HepG2 (cell line): ENCODE data around the gene KLHL36. TPM values are rescaled to one million over a fixed set of nuclear protein-coding genes. Genes with fewer than 3 reads are reported as not detected.

Experiments used
- AGO1 ChIP-seq: fragments of 200-400 bp; formaldehyde crosslinking; IDR thresholded peaks from 2 replicates; pipeline ENCODE4 v1.6.1; 2017; ENCODE audit warnings: mild to moderate bottlenecking, low read depth, low read length, moderate library complexity; ENCODE audit not compliant: poor library complexity, severe bottlenecking
- BCL6 ChIP-seq: IDR thresholded peaks from 2 replicates; pipeline ENCODE4 v1.6.1; 2016; ENCODE audit warnings: missing genetic modification reagents, missing compliant biosample characterization
- DPF2 ChIP-seq: sonication (generic); formaldehyde crosslinking; IDR thresholded peaks from 2 replicates; pipeline ENCODE4 v1.4.0; 2020; ENCODE audit warnings: mild to moderate bottlenecking, low read depth, missing genetic modification reagents, borderline replicate concordance
- ESRRA ChIP-seq: sonication (generic); formaldehyde crosslinking; IDR thresholded peaks from 2 replicates; pipeline ENCODE4 v1.5.1; 2020; ENCODE audit warnings: mild to moderate bottlenecking, low read depth, missing genetic modification reagents
- MAZ ChIP-seq, 2 experiments: sonication (generic) in 1 of 2; formaldehyde crosslinking in 1 of 2; IDR thresholded peaks; 2 replicates each; pipeline versions ENCODE4 v1.5.0 to v1.6.1; 2012 to 2020; ENCODE audit warnings: low read depth in 2 of 2, mild to moderate bottlenecking in 2 of 2, borderline replicate concordance in 1 of 2, improper control_type of control experiment in 1 of 2, low read length in 1 of 2, missing genetic modification reagents in 1 of 2, moderate library complexity in 1 of 2
- MIER3 ChIP-seq: IDR thresholded peaks from 2 replicates; pipeline ENCODE4 v1.6.1; 2016; ENCODE audit warnings: missing compliant biosample characterization, borderline replicate concordance
- MLLT10 ChIP-seq: sonication (generic); formaldehyde crosslinking; IDR thresholded peaks from 2 replicates; pipeline ENCODE4 v1.4.0; 2020; ENCODE audit warnings: missing genetic modification reagents
- RBFOX2 ChIP-seq: fragments of 200-400 bp; formaldehyde crosslinking; IDR thresholded peaks from 2 replicates; pipeline ENCODE4 v1.6.1; 2017; ENCODE audit warnings: low read depth, mild to moderate bottlenecking, low read length
- RBM39 ChIP-seq: fragments of 200-400 bp; formaldehyde crosslinking; IDR thresholded peaks from one replicate; pipeline ENCODE4 v1.6.1; 2018; ENCODE audit warnings: antibody characterized with exemption, mild to moderate bottlenecking, low read depth, low read length; ENCODE audit not compliant: poor library complexity, severe bottlenecking
- REPIN1 ChIP-seq: sonication (generic); formaldehyde crosslinking; IDR thresholded peaks from 2 replicates; pipeline ENCODE4 v1.8.0; 2022; ENCODE audit warnings: missing genetic modification reagents, low read depth, mild to moderate bottlenecking, borderline replicate concordance
- SUZ12 ChIP-seq: fragments of 150-350 bp; IDR thresholded peaks from 2 replicates; pipeline ENCODE4 v1.6.1; 2014; ENCODE audit warnings: low read depth, low read length
- U2AF1 ChIP-seq: fragments of 200-400 bp; formaldehyde crosslinking; optimal IDR thresholded peaks from 2 replicates; pipeline ENCODE3; 2017; ENCODE audit warnings: mild to moderate bottlenecking, low read depth, low read length
- ZNF12 ChIP-seq: sonication (generic); formaldehyde crosslinking; IDR thresholded peaks from 2 replicates; pipeline ENCODE4 v1.5.0; 2020; ENCODE audit warnings: missing genetic modification reagents
- ZNF350 ChIP-seq: sonication (generic); formaldehyde crosslinking; IDR thresholded peaks from 2 replicates; pipeline ENCODE4 v1.4.0; 2020; ENCODE audit warnings: mild to moderate bottlenecking, low read depth, missing genetic modification reagents, borderline replicate concordance
- ZNF543 ChIP-seq: sonication (generic); formaldehyde crosslinking; IDR thresholded peaks from 2 replicates; pipeline ENCODE4 v1.4.0; 2020; ENCODE audit warnings: mild to moderate bottlenecking, missing genetic modification reagents
- ZNF549 ChIP-seq: sonication (generic); formaldehyde crosslinking; IDR thresholded peaks from 2 replicates; pipeline ENCODE4 v1.5.0; 2020; ENCODE audit warnings: missing genetic modification reagents
- ZNF558 ChIP-seq: sonication (generic); formaldehyde crosslinking; IDR thresholded peaks from 2 replicates; pipeline ENCODE4 v1.9.0; 2022; ENCODE audit warnings: mild to moderate bottlenecking, missing genetic modification reagents, borderline replicate concordance
- ZNF605 ChIP-seq: sonication (generic); formaldehyde crosslinking; IDR thresholded peaks from 2 replicates; pipeline ENCODE4 v1.8.0; 2022; ENCODE audit warnings: mild to moderate bottlenecking, missing genetic modification reagents
- ZSCAN25 ChIP-seq: sonication (generic); formaldehyde crosslinking; IDR thresholded peaks from 2 replicates; pipeline ENCODE4 v1.8.0; 2022; ENCODE audit warnings: mild to moderate bottlenecking, missing genetic modification reagents
- polyA plus RNA-seq, 8 experiments: library from polyadenylated mRNA; depleted of rRNA in 3 of 8; stranded (reverse) in 7 of 8; unstranded in 1 of 8; fragments of >200 nt; fragmentation: Illumina TruSeq in 4 of 8; extraction: Trizol in 4 of 8; gene quantifications; 2 replicates each; pipeline versions ENCODE4 v1.2.1 to v1.2.3, GENCODE V29; 2011 to 2016; ENCODE audit warnings: low read depth in 4 of 8, missing spikeins in 1 of 8, mixed read lengths in 1 of 8; ENCODE audit not compliant: insufficient read depth in 1 of 8
- total RNA-seq, 5 experiments: library from RNA; depleted of rRNA; stranded (reverse); fragments of >200 nt; fragmentation: Illumina TruSeq; extraction: Trizol; gene quantifications; 2 replicates each; pipeline ENCODE4 v1.2.3, GENCODE V29; 2016; ENCODE audit warnings: low read depth in 1 of 5
- TF ChIP-seq, protein P1 (sequence below): sonication (generic); formaldehyde crosslinking; conservative IDR thresholded peaks from 2 replicates; pipeline ENCODE4 v1.4.0; 2020; ENCODE audit warnings: missing genetic modification reagents
- TF ChIP-seq, protein P2 (sequence below): sonication (generic); formaldehyde crosslinking; IDR thresholded peaks from 2 replicates; pipeline ENCODE4 v1.4.0; 2020; ENCODE audit warnings: missing genetic modification reagents
- TF ChIP-seq, protein P3 (sequence below): sonication (generic); formaldehyde crosslinking; IDR thresholded peaks from 2 replicates; pipeline ENCODE4 v1.8.0; 2023; ENCODE audit warnings: mild to moderate bottlenecking, missing genetic modification reagents

KLHL36 gene
- total and polyA plus RNA-seq, 2 of the 13 experiments (the other 11 are each of a cell fraction or from before 2014, with no cell fraction given), result 24.3 to 26.0 TPM

DNA sequence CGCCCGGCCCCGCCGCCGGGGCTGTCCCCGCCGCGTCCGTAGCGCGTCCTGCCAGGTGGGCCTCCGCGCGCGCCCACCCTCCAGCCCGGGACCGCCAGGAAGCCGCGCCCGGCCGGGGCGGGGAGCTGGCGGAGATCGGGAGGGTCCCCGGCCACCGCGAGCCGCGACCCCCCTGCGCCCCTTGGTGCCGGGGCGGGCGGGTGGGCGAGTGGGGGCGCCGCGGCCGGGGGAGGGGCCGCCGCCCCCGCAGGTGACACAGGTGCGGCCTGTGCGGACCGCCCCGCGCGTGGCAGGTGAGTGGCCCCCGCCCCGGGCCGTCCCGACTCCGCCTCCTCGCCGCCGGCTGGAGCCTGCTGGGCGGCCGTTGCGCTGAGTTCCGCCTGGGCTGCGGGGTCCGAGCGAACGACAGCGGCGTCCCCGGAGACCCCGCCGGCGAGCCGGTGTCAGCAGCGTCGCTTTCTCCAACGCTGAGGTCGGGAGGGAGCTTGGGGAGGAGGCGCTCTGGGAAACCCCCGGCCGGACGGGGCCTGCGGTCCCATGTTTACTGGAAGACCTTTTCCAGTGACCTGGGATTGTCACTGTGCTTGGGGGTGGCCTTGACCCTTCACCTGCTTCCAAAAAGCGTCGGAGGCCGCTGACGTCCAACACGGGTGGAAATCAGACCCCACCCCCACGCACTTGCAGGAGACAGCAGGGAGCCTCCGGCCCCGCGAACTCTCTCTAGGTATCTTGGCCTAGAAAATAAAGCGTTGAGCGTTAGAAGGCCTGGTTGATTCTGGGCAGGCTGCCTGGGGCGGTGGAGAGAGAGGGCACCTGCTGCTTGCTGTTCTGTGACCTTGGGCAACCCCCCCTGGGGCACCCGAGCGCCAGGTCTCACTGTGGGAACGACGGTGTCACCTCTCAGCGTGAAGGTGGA is 542 bp downstream of the KLHL36 start (continued):
- TF ChIP-seq, protein P1, sequence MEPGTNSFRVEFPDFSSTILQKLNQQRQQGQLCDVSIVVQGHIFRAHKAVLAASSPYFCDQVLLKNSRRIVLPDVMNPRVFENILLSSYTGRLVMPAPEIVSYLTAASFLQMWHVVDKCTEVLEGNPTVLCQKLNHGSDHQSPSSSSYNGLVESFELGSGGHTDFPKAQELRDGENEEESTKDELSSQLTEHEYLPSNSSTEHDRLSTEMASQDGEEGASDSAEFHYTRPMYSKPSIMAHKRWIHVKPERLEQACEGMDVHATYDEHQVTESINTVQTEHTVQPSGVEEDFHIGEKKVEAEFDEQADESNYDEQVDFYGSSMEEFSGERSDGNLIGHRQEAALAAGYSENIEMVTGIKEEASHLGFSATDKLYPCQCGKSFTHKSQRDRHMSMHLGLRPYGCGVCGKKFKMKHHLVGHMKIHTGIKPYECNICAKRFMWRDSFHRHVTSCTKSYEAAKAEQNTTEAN, result 0 out of 2 replicates have a peak, but pooled peaks have one; percentile 25
- peak; percentile 43; the same call in 1 of the 2 replicates for TF ChIP-seq ZSCAN25 (CRISPR knock-in tag)
- TF ChIP-seq, protein P2, sequence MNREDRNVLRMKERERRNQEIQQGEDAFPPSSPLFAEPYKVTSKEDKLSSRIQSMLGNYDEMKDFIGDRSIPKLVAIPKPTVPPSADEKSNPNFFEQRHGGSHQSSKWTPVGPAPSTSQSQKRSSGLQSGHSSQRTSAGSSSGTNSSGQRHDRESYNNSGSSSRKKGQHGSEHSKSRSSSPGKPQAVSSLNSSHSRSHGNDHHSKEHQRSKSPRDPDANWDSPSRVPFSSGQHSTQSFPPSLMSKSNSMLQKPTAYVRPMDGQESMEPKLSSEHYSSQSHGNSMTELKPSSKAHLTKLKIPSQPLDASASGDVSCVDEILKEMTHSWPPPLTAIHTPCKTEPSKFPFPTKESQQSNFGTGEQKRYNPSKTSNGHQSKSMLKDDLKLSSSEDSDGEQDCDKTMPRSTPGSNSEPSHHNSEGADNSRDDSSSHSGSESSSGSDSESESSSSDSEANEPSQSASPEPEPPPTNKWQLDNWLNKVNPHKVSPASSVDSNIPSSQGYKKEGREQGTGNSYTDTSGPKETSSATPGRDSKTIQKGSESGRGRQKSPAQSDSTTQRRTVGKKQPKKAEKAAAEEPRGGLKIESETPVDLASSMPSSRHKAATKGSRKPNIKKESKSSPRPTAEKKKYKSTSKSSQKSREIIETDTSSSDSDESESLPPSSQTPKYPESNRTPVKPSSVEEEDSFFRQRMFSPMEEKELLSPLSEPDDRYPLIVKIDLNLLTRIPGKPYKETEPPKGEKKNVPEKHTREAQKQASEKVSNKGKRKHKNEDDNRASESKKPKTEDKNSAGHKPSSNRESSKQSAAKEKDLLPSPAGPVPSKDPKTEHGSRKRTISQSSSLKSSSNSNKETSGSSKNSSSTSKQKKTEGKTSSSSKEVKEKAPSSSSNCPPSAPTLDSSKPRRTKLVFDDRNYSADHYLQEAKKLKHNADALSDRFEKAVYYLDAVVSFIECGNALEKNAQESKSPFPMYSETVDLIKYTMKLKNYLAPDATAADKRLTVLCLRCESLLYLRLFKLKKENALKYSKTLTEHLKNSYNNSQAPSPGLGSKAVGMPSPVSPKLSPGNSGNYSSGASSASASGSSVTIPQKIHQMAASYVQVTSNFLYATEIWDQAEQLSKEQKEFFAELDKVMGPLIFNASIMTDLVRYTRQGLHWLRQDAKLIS (CRISPR knock-in tag), result 0 out of 2 replicates have a peak, but pooled peaks have one; percentile 40
- no peak for TF ChIP-seq RBM39
- peak; percentile 34; the same call in 1 of the 2 replicates for TF ChIP-seq DPF2 (CRISPR knock-in tag)
- peak; percentile 79; the same call in 1 of the 2 replicates for TF ChIP-seq REPIN1 (CRISPR knock-in tag)
- no peak for TF ChIP-seq ZNF605 (CRISPR knock-in tag)
- peak; percentile 34; the same call in 1 of the 2 replicates for TF ChIP-seq ZNF543
- TF ChIP-seq MAZ (IDR thresholded peaks at IDR 0.05; ENCODE audit: borderline replicate concordance, low read depth, low read length), result no peak
- 0 out of 2 replicates have a peak, but pooled peaks have one; percentile 31 for TF ChIP-seq MAZ (CRISPR knock-in tag; IDR thresholded peaks at IDR 0.05; ENCODE audit: low read depth)
- peak; percentile 36; the same call in 1 of the 2 replicates for TF ChIP-seq ESRRA (CRISPR knock-in tag)
- TF ChIP-seq ZNF12, result no peak
- peak; percentile 36; the same call in 1 of the 2 replicates for TF ChIP-seq ZNF350
- TF ChIP-seq BCL6, result peak; percentile 61
- TF ChIP-seq ZNF549 (CRISPR knock-in tag), result no peak
- TF ChIP-seq AGO1, result no peak
- TF ChIP-seq SUZ12, result no peak
- TF ChIP-seq RBFOX2, result peak; percentile 73; the same call in 1 of the 2 replicates
- peak; percentile 79 for TF ChIP-seq U2AF1
- TF ChIP-seq, protein P3, sequence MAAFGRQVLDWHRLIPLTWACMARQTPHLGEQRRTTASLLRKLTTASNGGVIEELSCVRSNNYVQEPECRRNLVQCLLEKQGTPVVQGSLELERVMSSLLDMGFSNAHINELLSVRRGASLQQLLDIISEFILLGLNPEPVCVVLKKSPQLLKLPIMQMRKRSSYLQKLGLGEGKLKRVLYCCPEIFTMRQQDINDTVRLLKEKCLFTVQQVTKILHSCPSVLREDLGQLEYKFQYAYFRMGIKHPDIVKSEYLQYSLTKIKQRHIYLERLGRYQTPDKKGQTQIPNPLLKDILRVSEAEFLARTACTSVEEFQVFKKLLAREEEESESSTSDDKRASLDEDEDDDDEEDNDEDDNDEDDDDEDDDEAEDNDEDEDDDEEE, result 0 out of 2 replicates have a peak, but pooled peaks have one; percentile 27
- TF ChIP-seq MLLT10, result no peak
- peak; percentile 3; the same call in 1 of the 2 replicates for TF ChIP-seq ZNF558 (CRISPR knock-in tag)
- peak; percentile 46; the same call in 1 of the 2 replicates for TF ChIP-seq MIER3 (CRISPR knock-in tag)
